Activated T-cell treated with anti-CD3 and anti-CD28 coated beads, Interleukin-2, amount 50 U/mL, for 4 hours (primary cell): ENCODE measurements around the gene COX6B2. TPM values are rescaled to one million over a fixed set of nuclear protein-coding genes. Genes with fewer than 3 reads are reported as not detected.

Experiments used
- ATAC-seq, 2 donors: fragments of 200-7000 bp; cut with Tn5 transposase; one replicate each; pipeline ENCODE4 v1.10.0; 2021
- DNase-seq: peaks from one replicate; pipeline ENCODE4 v3.0.0-alpha.2; 2020
- H3K27me3 Mint-ChIP-seq: one replicate; pipeline ENCODE4 v1.8.0; 2021; ENCODE audit warnings: low read depth, mixed read lengths
- H3K36me3 Mint-ChIP-seq: one replicate; pipeline ENCODE4 v1.8.0; 2022; ENCODE audit warnings: mixed read lengths; ENCODE audit not compliant: insufficient read depth
- H3K4me1 Mint-ChIP-seq: one replicate; pipeline ENCODE4 v1.8.0; 2021; ENCODE audit warnings: low read depth, mixed read lengths
- H3K4me3 Mint-ChIP-seq: one replicate; pipeline ENCODE4 v1.8.0; 2021; ENCODE audit warnings: mild to moderate bottlenecking, moderate library complexity, mixed read lengths
- H3K9me3 Mint-ChIP-seq: one replicate; pipeline ENCODE4 v1.8.0; 2021; ENCODE audit warnings: mixed read lengths
- total RNA-seq, 3 donors: library from RNA; stranded (reverse); gene quantifications; one replicate each; pipeline ENCODE4 v1.2.1, GENCODE V29; 2021

The COX6B2 gene
- total RNA-seq, 3 donors from 2014 or later, result not detected

DNA sequence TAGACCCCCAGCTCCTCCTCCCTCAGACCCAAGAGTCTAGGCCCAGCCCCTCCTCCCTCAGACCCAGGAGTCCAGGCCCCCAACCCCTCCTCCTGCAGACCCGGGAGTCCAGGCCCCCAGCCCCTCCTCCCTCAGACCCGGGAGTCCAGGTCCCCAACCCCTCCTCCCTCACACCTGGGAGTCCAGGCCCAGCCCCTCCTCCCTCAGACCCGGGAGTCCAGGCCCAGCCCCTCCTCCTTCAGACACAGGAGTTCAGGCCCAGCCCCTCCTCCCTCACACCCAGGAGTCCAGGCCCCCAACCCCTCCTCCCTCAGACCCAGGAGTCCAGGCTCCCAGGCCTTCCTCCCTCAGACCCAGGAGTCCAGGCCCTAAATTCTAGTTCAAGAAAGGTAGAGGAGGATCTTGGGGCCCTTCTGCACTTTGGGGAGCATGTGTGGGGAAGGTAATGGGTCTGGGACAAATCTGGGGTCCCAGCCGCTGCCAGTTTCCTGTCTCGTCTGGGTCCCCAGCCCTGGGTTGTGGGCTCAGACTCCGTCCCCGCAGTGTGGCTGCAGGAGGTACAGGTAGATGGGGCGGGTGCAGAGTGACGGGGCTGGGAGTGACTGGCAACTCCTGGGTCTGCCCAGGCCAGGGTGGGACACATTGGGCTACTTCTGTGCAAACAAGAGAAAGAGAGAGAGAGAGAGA, 18.9 kb upstream of the COX6B2 start:
- Mint-ChIP-seq H3K27me3 (peaks cover 45% of the 10 kb centered on the region), H3K4me3 (no peak overlapping the region), H3K4me1 (peaks cover 8% of the 10 kb centered on the region)

DNA sequence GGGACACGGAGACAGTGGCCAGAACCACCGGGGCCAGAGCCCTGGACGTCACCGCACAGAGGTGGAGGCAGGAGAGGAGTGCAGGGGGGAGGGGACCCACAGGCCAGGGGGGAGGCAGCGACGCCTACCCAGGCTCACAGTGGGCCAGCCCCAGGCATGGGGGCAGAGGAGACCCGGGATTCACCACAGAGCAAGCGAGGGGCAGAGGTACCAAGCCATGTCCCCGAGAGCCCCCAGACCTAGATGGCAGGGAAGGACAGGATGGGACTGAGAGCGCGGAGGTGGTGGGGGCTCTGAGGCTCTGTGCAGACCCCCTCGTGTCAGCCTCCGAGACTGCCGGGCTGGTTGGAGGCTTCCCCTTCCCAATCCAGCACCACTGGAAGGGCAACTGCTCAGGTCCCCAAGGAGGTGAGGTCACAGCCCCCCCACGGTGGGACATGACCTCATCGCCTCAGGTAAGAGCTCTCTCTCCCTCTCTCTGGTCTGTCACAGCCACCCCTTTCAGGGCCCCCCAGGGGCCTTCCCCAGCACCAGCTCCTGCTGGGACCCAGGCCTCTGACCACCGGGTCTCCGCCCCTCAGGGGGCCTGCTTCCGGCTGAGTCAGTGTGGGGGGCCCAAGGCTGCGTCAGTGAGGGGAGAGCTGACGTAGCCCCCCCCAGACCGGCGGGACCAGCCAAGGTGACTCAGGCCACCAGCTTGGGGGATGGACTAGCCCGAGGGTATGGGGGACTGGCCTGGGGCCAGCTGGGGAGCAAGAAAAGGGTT, 18.0 kb upstream of the COX6B2 start:
- Mint-ChIP-seq H3K4me3 (no peak overlapping the region), H3K36me3 (no peaks in the 10 kb centered on the region), H3K9me3 (no peaks in the 10 kb centered on the region), H3K27me3 (peaks cover 52% of the 10 kb centered on the region), H3K4me1 (peaks cover 8% of the 10 kb centered on the region)
- no peak for DNase-seq
- ATAC-seq, result peak; percentile 22 to 29

More for the DNA sequence above, 18.9 kb upstream of the COX6B2 start:
- Mint-ChIP-seq H3K9me3 (no peaks in the 10 kb centered on the region), H3K36me3 (no peaks in the 10 kb centered on the region)
- no peak for DNase-seq
- ATAC-seq, result no peak

DNA sequence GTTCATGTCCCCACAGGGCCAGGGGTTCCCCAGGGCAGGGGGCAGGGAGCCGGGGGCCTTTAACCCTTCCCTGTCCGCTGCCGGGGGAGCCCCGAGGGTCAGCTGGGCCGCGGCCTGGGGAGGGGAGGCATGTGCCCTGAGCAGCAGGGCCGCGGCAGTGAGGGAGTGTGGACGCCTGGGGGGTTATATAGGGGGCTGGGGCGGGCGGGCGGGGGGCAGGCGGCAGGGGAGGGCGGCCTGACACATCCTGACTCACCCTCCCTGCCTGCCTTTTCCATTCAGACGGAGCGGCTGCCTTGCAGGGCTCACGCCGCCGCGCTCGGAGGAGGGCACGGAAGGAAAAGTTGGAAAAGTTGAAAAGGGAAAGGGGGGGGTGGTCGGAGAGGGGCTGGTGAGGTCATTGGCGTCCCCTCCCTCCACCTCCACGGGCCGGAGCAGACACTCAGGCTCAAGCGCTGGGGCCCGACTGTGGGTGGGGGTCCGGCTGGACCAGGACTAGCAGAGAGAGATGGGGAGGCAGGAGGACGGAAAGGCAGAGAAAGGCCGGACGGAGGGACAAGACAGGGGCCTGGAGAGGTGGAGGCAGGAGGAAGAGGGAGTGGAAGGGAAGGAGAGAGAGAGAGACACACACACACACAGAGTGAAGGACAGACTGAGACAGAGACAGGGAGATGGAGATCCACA, 15.9 kb upstream of the COX6B2 start, which contains the start of gene IL11:
IL11 (minus strand) TSS at position 159 of the 684 bp plus-strand sequence; CDS start at position 6, 153 bp downstream.
- DNase-seq (no peak), ATAC-seq (peak; percentile 23 to 32)
- Mint-ChIP-seq H3K4me1 (peaks cover 8% of the 10 kb centered on the region), H3K4me3 (peak within 1 kb of the TSS; percentile 58), H3K27me3 (peaks cover 56% of the 10 kb centered on the region), H3K9me3 (no peaks in the 10 kb centered on the region), H3K36me3 (no peaks in the 10 kb centered on the region)

GRCh38 chr19:55369653-55370304, 15.3 kb upstream of the COX6B2 start:
- peaks cover 53% of the 10 kb centered on the region for H3K27me3 Mint-ChIP-seq
- H3K4me3 Mint-ChIP-seq, result peak overlapping the region; percentile 58
- H3K9me3 Mint-ChIP-seq, result no peaks in the 10 kb centered on the region
- DNase-seq, result no peak
- H3K36me3 Mint-ChIP-seq, result no peaks in the 10 kb centered on the region
- peaks cover 8% of the 10 kb centered on the region for H3K4me1 Mint-ChIP-seq
- peak; percentile 67 to 75 for ATAC-seq

GRCh38 chr19:55368701-55369563, 14.4 kb upstream of the COX6B2 start:
- peaks cover 8% of the 10 kb centered on the region for H3K4me1 Mint-ChIP-seq
- no peaks in the 10 kb centered on the region for H3K36me3 Mint-ChIP-seq
- no peak overlapping the region for H3K4me3 Mint-ChIP-seq
- DNase-seq (no peak), ATAC-seq (peak; percentile 53 to 54)
- H3K27me3 Mint-ChIP-seq, result peaks cover 48% of the 10 kb centered on the region
- no peaks in the 10 kb centered on the region for H3K9me3 Mint-ChIP-seq

- Mint-ChIP-seq H3K9me3 (no peaks in the 10 kb centered on the region), H3K4me1 (peaks cover 5% of the 10 kb centered on the region), H3K27me3 (peaks cover 44% of the 10 kb centered on the region), H3K36me3 (no peaks in the 10 kb centered on the region), H3K4me3 (no peak overlapping the region)
- DNase-seq, result no peak
- ATAC-seq, result no peak
Observed at GRCh38 chr19:55368106-55368505, 13.6 kb upstream of the COX6B2 start.

DNA sequence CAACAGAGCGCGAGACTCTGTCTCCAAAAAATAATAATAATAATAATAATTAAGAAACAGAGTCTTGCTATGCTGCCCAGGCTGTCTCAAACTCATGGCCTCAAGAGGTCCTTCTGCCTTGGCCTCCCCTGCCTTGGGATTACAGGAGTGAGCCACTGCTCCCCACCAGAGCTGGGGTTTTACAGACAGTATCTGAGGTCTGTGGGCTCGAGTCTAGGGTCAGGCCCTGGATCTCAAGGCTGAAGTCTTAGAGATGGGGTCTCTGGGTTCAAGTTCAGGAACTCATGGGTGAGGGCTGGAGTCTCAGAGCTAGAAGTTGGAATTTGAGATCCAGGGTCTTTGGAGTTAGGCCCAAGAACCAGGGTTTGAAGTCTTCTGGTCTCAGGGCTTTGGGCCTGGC, 12.3 kb upstream of the COX6B2 start:
- H3K27me3 Mint-ChIP-seq, result peaks cover 36% of the 10 kb centered on the region
- no peak overlapping the region for H3K4me3 Mint-ChIP-seq
- ATAC-seq (no peak), DNase-seq (no peak)
- H3K36me3 Mint-ChIP-seq, result no peaks in the 10 kb centered on the region
- H3K9me3 Mint-ChIP-seq, result no peaks in the 10 kb centered on the region
- H3K4me1 Mint-ChIP-seq, result peaks cover 5% of the 10 kb centered on the region

- Mint-ChIP-seq H3K4me1 (peaks cover 5% of the 10 kb centered on the region), H3K27me3 (peaks cover 27% of the 10 kb centered on the region), H3K36me3 (no peaks in the 10 kb centered on the region), H3K9me3 (no peaks in the 10 kb centered on the region), H3K4me3 (no peak overlapping the region)
- ATAC-seq, result no peak
- DNase-seq, result no peak
Observed at GRCh38 chr19:55365964-55366363, 11.4 kb upstream of the COX6B2 start.

GRCh38 chr19:55365245-55365644, 10.7 kb upstream of the COX6B2 start:
- Mint-ChIP-seq H3K4me1 (peaks cover 3% of the 10 kb centered on the region), H3K9me3 (no peaks in the 10 kb centered on the region), H3K27me3 (peaks cover 21% of the 10 kb centered on the region), H3K4me3 (no peak overlapping the region), H3K36me3 (no peaks in the 10 kb centered on the region)
- ATAC-seq, result no peak
- DNase-seq, result no peak

GRCh38 chr19:55362990-55363716, 8.6 kb upstream of the COX6B2 start, which contains the start of gene GARIN5B:
TSS of gene GARIN5B (minus strand) at chr19:55363260. CDS start at chr19:55363066, 194 bp downstream.
- H3K4me1 Mint-ChIP-seq, result no peaks in the 10 kb centered on the region
- ATAC-seq, result no peak
- no peak for DNase-seq
- peaks cover 12% of the 10 kb centered on the region for H3K27me3 Mint-ChIP-seq
- H3K4me3 Mint-ChIP-seq, result no peak within 1 kb of the TSS
- H3K36me3 Mint-ChIP-seq, result no peaks in the 10 kb centered on the region
- H3K9me3 Mint-ChIP-seq, result no peaks in the 10 kb centered on the region

GRCh38 chr19:55362174-55362989, 7.9 kb upstream of the COX6B2 start:
- no peaks in the 10 kb centered on the region for H3K36me3 Mint-ChIP-seq
- H3K9me3 Mint-ChIP-seq, result no peaks in the 10 kb centered on the region
- no peaks in the 10 kb centered on the region for H3K4me1 Mint-ChIP-seq
- ATAC-seq (no peak), DNase-seq (no peak)
- no peak overlapping the region for H3K4me3 Mint-ChIP-seq
- peaks cover 10% of the 10 kb centered on the region for H3K27me3 Mint-ChIP-seq

- no peaks in the 10 kb centered on the region for H3K9me3 Mint-ChIP-seq
- no peak overlapping the region for H3K4me3 Mint-ChIP-seq
- ATAC-seq (no peak), DNase-seq (no peak)
- H3K4me1 Mint-ChIP-seq, result no peaks in the 10 kb centered on the region
- peaks cover 15% of the 10 kb centered on the region for H3K27me3 Mint-ChIP-seq
- no peaks in the 10 kb centered on the region for H3K36me3 Mint-ChIP-seq
Observed at GRCh38 chr19:55360902-55361301, 6.4 kb upstream of the COX6B2 start.
